Stimulated activated CD4-positive, alpha-beta T cell treated with anti-CD3 and anti-CD28 coated beads, Interleukin-4, amount 100 ng/mL, for 48 hours (primary cell): ENCODE measurements around the gene FHIT.
"Not testable (repeated sequence)": the region's sequence is repeated elsewhere in the genome, so short reads cannot be mapped to it uniquely, and the experiment has no call there.

ENCODE experiments used
- DNase-seq, 2 donors: peaks; one replicate each; pipeline ENCODE4 v3.0.0-alpha.2; 2020; ENCODE audit warnings: low read depth in 2 of 2

FHIT gene

GRCh38 chr3:60574046-60574769, 677.0 kb downstream of the FHIT start:
- no peak for DNase-seq

GRCh38 chr3:60573494-60573893, 677.8 kb downstream of the FHIT start:
- no peak for DNase-seq

DNA sequence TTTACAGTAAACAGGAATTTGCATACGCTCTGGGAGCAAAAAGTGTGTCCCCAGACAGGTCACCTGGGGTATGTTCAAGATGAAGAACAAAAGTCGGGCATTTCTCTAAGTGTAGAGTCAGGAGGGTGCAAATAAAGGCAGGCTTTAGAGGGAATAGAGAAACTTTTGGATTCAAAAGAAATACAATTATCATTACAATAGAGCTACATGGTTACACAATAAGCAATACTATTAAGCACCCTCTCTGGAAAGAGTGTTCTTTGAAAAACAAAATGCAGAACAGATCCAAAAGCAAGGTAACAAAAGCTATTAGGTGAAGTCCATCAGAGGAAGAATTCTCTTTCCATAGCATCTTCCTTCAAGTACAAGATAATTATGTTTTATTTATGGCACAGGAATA, 679.7 kb downstream of the FHIT start:
- no peak for DNase-seq

GRCh38 chr3:60557122-60557521, 694.1 kb downstream of the FHIT start:
- DNase-seq = no peak

GRCh38 chr3:60555686-60556354, 695.4 kb downstream of the FHIT start:
- no peak for DNase-seq

DNA sequence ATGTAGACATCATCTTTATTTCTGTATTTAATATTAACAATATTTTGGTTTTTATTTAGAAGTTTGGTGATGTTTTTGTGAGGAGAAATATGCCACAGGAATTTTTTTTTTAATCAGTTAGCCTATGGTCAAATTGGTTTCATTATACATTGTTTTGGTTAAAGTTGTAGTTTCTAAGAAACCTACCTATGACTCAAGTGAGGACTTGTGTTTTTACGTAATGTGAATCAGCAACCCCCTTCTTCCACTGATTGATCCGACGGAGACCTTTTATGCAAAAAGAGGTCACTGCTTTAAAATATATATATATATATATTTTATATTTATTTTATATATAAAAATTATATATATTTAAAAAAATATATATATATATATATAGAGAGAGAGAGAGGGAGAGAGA, 698.1 kb downstream of the FHIT start:
- no peak for DNase-seq

- DNase-seq = no peak
These were observed 698.7 kb downstream of the FHIT start for GRCh38 chr3:60552581-60552980.

DNA sequence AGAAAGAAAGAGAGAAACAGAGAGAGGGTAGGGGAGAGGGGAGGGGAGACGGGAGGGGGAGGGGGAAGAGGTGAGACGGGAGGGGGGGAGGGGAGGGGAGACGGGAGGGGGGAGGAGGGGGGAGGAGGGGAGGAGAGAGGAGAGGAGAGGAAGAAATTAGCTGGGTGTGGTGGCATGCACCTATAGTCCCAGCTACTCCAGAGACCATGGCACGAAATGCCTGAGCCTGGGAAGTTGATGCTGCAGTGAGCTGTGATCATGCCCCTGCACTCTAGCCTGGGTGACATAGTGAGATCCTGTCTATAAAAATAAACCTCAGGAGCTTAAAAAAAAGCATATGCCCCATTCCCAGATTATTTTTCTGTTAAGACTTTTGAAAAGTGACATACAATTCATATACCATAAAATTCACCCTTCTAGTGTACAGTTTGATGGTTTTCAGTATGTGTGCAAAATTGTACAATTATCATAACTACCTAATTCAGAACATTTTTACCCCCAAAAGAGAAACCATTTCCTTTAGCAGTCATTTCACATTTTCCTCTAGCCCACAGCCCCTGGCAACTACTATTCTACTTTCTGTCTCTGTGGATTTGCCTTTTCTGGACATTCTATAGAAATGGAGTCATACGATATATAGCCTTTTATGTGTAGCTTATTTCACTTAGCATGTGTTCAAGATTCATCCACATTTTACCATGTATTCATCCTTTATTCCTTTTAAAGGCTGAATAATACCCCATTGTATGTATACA, 699.6 kb downstream of the FHIT start:
- DNase-seq = no peak

- DNase-seq = no peak
These were observed 701.4 kb downstream of the FHIT start for GRCh38 chr3:60549863-60550262.

GRCh38 chr3:60542995-60543394, 708.3 kb downstream of the FHIT start:
- DNase-seq = no peak

DNA sequence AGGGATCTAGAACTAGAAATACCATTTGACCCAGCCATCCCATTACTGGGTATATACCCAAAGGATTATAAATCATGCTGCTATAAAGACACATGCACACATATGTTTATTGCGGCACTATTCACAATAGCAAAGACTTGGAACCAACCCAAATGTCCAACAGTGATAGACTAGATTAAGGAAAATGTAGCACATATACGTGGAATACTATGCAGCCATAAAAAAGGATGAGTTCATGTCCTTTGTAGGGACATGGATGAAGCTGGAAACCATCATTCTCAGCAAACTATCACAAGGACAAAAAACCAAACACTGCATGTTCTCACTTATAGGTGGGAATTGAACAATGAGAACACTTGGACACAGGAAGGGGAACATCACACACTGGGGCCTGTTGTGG, 711.9 kb downstream of the FHIT start:
- not testable (repeated sequence) for DNase-seq

- no peak for DNase-seq
These were observed 714.8 kb downstream of the FHIT start for GRCh38 chr3:60536420-60536819.

- no peak for DNase-seq
These were observed 719.5 kb downstream of the FHIT start for GRCh38 chr3:60531759-60532158.

DNA sequence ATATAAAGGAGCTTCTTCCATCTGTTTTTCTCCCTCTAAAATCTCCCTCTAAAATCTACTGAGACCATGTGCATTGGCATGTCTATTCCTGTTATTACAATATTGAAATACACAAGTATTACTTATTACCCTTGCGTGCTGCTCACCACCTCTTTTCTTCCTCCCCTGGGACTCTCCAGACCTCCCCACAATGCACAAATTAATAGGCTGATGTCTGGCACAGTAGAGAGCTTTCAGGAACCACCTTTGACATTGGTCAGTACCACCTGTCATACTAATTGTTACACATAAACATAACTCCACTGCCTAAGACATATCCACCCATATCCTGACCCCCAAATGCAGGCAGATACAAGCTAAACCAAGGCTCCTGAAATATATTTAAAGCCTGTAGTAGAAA, 722.6 kb downstream of the FHIT start:
- DNase-seq = no peak

DNA sequence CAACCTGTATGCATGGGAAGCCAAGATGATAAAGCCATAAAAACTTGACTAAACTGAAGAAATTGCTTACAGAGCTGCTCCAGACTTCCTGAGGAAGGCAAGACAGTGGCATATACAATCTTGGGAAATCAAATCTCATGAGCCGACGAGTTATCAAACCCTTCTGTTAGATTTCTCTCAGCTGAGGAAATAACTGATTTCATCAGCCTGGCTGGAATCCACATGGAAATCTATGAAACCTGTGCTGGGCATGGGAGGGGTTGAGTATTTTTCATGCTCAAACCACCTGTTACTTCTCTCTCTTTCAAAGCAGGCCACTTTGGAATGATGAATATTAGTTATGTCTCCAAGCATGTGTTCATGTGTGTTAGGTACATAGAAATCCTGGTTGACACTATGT, 727.7 kb downstream of the FHIT start:
- no peak for DNase-seq

- no peak for DNase-seq
These were observed 734.1 kb downstream of the FHIT start for GRCh38 chr3:60517134-60517533.

DNA sequence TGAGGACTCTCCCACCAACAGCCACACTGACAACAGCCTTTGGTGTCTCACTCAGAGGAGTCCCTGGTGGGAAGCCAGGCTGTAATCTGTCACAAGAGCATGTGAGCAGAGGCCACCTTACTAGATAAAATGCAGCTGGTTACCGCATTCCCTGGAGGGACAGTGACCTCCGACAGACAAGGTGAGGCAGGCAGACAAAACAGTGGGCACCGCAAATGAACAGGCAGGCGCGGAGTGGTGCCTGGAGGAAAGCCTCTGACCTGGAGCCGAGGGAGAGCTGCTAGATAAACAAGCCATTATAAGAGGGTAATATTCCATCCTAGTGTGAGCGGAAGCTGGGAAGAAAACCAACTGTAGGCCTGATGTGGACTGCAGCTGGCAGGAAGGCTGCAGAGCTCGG, 736.4 kb downstream of the FHIT start:
- DNase-seq = no peak

DNA sequence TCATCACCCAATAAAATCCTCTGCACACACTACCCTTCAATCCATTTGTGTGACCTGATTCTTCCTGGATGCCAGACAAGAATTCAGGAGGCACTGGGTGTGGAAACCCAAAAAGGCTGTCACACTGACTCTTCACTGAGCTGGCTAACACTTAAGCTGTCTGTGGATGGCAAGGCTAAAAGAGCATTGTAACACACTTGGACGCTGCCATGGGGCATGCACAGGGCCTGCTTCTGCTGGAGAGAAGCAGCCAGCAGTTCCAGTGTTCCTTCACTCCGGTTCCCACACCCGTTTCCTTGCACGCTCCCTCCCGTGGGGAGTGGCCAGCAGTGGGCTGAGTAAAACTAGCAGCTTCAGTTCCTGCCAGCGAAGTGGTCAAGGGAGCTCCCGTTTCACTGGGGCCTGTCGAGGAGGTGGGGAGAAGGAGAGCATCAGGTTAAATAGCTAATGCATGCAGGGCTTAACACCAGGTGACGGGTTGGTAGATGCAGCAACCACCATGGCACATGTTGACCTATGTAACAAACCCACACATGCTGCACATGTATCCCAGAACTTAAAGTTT, 737.1 kb downstream of the FHIT start:
- DNase-seq = no peak

GRCh38 chr3:60513241-60513640, 738.0 kb downstream of the FHIT start:
- DNase-seq = no peak

- DNase-seq = no peak
These were observed 738.7 kb downstream of the FHIT start for GRCh38 chr3:60512506-60512905.

DNA sequence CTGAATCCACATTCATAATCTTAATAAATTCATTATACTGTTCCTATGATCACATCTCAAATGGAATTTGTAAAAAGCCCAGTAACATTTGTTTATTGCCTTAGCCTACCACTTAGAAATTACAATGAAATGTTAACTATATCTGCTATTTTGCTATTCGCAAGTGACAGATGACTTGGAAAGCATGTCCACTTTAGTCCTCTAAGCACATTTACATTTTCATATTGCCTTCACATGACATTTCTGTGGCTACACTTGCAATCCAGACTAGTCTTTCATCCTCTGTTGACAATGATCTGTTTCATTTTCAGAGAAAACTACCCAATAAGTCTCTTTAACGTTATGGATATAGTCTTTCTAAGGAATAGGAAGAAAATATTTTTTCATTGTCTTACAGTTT, 741.8 kb downstream of the FHIT start:
- DNase-seq = no peak

- no peak for DNase-seq
These were observed 746.3 kb downstream of the FHIT start for GRCh38 chr3:60504827-60505457.
